HG02852 (cell line): ENCODE measurements around the gene PLEKHA7.

Experiments
- ATAC-seq: cut with Tn5 transposase; IDR thresholded peaks from one replicate; pipeline ENCODE4 v1.9.1; 2021; ENCODE audit warnings: mild to moderate bottlenecking, moderate library complexity; ENCODE audit not compliant: unreplicated experiment

Gene PLEKHA7

GRCh38 chr11:16853266-16853665 is 160.9 kb downstream of the PLEKHA7 start:
- ATAC-seq = no peak

DNA sequence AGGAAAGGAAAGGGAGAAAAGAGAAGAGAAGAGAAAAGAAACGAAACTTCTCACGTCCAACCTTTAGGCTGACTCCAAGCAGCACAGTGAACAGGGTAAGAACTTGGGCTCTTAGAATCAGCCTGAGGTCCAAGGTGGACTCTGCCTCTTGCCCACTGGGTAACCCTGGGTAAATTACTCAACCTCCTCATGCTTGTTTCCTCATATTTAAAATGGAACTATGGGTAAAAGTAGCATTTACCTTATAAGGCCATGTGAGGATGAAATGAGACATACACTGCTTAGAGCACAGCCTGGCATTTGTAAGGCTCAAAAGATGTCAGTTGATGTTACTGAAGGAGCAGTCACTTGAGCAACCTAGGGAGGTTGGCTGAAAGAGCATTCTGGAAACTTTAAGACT is 167.9 kb downstream of the PLEKHA7 start:
- no peak for ATAC-seq

DNA sequence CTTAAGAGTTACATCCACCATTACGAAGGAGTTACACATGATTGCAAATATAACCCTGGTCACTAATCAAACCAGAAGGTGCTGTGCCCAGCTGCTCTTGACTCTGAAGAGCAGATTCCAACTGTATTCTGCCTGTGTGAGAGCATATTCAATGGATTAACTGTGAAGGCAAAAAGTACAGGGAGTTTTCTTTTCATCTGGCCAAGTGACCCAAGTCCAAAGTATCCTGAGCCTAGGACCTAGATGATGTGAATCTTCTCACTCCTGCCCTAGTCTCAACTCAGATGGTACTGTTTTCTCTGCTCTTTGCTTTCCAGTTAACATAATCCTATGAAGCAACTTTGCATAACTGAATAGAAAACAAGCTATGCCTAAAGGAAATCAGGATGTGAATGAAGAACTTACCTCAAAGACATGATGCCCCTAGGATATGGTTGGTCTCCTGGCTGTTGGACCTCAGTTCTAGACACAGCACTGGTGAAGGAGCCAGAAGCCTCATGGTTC is 169.9 kb downstream of the PLEKHA7 start:
- ATAC-seq = no peak

DNA sequence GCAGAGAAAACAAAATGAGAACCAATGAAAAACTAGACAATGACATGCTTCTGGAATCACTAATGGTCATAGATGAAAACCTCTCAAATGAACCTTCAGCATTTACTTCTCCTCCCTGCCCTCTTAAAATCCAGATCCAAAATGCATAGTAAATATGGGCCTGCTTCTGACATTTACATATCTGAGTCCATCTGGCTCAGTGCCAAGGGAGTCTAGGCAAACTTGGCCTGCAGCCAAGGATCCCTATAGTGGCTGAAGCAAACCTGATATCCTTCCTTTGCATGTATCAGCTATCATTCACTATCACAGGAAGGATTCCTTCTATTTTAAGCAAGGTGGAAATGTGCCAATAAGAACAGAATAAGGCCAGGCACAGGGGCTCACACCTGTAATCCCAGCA is 170.9 kb downstream of the PLEKHA7 start:
- ATAC-seq = no peak

DNA sequence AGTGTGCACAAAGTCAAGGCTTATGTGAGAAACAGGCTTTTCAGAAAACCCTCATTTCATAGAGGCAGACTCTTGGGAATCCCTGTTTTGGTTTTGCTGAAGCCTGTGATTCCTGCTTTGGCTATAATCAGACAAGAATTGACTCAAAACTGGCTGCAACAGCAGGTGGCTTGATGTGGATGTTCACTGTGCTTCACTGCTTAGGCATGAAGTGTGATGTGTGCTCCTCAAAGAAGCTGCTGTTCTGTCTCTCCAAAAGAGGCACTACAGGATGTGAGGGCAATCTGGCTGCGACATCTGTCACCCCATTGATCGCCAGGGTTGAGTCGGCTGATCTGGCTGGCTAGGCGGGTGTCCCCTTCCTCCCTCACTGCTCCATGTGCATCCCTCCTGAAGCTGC is 172.2 kb downstream of the PLEKHA7 start:
- peak; percentile 80 for ATAC-seq

- peak; percentile 38 for ATAC-seq
These were observed 172.7 kb downstream of the PLEKHA7 start for GRCh38 chr11:16841481-16841880.

DNA sequence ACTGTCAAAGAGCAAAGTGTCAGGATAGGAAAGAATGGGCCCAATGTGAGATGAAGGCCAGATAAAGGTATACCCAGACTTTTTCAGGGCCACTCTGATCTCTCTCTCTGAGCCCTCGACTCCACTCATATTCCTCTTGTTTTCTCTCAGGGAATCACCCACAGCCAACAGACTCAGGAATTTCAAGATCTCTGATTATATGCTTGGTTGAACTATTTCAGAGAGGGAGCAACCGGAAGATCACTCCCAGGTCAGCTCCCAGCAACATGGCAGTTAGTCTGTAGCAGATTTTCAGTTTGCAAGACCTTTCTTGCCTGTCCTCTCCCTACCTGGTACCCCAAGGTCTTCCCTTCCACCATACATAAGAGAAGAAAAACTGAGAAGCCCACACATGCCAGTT is 173.3 kb downstream of the PLEKHA7 start:
- ATAC-seq = no peak

DNA sequence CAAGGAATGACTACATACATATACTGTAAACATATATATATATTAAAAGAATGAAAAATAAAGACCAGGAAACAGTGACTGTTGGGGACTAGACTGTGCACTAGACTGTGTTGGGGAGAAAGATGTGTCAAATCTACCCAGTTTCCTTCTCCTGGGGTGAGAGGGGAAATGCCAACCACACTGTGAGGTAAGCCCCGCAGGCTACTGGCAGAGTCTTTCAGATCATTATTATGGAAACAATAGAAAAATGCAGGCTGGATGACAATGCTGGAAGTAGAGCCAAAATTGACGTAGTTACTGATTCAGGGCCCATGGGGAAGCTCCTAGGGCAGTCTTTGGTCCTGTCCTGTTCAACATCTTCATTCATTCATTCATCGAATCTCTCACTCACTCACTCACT is 174.4 kb downstream of the PLEKHA7 start:
- no peak for ATAC-seq

DNA sequence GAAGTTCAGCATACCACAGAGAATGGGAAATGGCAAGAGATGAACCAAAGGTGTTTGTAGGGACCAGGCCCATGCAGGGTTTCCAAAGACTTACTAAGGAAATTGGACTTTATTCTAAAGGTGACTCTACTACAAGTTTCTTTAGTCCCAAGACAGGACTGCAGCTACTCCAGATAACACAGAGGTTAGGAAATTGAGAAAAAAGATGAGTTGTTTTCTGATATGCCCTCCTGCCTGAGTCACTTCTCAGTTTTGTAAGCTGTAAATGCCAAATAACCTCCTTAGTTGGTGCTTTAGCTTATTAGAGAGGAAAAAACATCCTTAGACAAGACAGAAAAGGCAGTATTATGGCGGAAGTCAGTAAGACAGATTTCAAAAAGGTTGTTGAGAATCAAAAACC is 179.8 kb downstream of the PLEKHA7 start:
- no peak for ATAC-seq

DNA sequence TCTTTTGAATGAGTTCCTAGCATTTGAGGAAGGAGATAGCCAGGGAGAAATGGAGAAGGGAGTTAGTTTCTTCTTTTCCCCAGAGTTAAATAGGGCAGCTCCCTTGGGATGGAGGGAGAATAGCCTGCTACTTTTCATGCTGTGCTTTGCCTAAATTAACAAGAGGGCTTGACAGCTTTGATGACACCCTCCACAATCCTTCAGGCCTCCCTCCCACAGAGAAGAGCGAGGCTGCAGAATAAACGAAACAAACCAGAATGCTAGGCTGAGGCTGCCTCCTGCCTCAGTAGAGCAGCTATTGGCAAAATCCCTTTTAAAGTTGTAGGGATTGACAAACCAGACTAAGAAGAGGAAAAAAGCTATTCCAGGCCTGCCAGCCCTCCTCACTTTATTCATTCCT is 181.2 kb downstream of the PLEKHA7 start:
- no peak for ATAC-seq

DNA sequence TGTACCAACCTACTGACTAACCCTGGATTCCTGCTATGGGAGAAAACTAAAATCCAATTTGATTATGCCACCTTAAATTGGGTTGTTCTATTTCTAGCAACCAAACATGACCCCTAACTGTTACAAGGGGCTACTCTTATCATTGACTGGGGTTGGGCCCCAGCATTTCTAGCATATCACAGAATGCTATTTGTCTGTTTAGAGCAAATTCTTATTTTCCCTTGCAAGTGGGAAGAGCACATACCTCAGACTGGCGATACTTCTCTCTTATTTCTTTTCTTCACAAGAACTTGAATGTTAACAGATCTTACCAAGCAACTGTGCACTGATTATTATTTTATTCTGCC is 182.0 kb downstream of the PLEKHA7 start:
- ATAC-seq = no peak

GRCh38 chr11:16831316-16832192 is 182.7 kb downstream of the PLEKHA7 start:
- no peak for ATAC-seq

DNA sequence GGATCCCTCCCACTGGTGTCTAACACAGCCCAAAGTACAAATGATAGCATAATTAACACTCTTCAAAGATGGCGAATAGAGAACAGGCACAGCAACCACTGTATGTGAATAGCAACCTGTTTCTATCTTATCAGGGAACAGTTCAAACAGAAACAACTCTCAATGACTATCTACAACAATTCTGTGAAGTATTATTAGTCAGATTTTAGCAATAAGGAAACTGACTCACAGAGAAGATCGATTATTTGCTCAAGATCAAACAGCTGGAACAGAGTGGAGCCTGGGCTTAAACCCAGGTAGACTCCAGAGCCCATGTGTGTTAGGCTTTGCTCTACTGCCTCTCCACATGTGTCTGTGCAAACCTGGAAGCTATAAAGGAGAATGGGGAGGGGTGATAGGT is 187.1 kb downstream of the PLEKHA7 start:
- no peak for ATAC-seq

GRCh38 chr11:16825968-16826367 is 188.2 kb downstream of the PLEKHA7 start:
- ATAC-seq = no peak

DNA sequence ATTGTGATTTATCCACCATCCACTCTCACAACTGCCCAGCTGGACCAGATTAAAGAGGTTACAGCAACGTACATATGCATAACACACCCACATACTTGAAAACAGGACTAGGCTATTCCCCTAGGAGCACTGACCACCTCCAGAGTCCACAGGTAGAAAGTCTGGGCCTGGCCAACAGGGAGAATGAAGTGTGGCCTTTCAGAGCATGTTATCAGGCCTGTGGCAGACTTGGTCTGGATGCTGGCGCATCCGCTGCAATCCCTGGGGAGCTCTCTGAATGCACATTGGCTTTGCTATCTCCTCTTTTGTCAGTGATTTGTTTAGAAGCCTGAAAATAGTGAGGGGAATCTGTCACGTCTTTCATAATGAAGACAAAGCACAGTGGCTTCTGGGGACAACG is 189.1 kb downstream of the PLEKHA7 start:
- ATAC-seq = no peak

GRCh38 chr11:16820324-16821092 is 193.7 kb downstream of the PLEKHA7 start:
- peak; percentile 70 for ATAC-seq

DNA sequence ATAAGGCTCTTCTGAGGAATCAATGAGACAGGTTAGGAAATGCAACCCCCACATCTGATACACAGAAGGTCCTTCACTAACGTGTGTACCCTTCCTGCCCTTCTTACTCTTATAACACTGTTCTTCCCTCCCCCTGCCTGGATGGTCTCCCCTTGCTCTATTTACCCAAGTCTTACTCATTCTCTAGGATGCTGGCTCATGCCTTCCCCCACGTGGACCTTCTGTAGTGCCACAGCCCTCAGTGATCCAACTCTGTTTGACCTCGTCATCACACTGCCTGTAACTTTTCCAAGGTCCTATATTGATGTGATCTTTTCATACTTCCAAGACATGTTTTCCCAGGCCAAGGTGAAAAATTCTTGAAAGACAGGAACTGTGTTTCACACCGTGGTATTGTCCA is 195.9 kb downstream of the PLEKHA7 start:
- ATAC-seq = no peak

DNA sequence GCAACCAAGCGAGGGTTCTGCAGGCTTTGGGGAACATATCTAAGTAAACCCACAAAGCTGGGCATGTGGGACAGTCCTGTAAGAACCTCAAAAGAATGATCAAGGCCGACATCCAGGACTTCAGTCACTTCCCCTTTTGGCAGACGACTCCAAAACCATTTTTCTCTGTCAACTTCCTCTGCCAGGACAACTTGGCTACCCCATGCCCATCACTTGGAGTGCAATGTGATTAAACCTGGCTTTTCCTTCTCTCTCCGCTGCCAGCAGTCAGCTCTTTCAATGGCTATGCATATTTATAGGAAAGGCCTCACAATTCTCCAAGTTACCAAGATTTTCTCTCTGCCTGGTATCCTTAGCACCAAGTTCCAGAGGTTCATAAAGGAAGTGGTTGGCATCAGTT is 196.9 kb downstream of the PLEKHA7 start:
- ATAC-seq = no peak

- no peak for ATAC-seq
These were observed 197.6 kb downstream of the PLEKHA7 start for GRCh38 chr11:16816358-16817270.

DNA sequence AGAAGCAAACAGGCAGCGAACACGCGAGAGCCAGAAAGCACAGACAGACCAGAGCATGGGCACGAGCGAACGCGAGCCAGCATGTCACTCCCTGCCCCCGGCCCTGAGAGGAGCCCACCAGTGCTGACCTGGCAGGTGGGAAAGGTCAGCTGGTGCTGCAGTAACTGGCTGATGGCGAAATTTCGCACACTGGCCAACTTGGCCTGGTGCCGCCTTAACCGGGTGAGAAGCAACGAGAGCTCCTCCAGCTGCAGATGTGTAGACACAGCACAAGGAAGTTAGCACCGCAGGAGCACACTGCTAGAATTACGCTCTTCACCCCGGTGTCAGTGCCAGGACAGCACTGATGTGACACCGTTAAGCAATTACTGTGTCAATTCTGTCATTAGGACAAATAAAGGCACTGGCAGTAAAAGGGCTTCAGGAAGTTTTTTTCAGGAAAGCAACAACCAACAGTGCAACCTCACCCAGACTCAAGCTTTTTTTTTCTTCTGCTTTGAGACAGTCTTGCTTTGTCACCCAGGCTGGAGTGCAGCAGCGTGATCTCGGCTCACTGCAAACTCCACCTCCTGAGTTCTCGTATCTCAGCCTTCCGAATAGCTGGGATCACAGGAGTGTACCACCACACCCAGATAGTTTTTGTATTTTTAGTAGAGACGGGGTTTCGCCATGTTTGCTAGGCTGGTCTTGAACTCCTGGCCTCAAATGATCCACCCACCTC is 199.0 kb downstream of the PLEKHA7 start:
- ATAC-seq = no peak
